Sigmoid colon (tissue), 4 donors: ENCODE results near the gene CDHR3.

ENCODE experiments used
- CTCF ChIP-seq, 4 experiments: fragments of 450-650 bp in 3 of 4; fragments of 200-600 bp in 1 of 4; IDR thresholded peaks; one replicate each; pipeline ENCODE4 v1.5.1; 2016 to 2019; ENCODE audit warnings: antibody characterized with exemption in 4 of 4, mild to moderate bottlenecking in 3 of 4, moderate library complexity in 2 of 4
- POLR2AphosphoS5 ChIP-seq, 4 donors: sonication (generic); formaldehyde crosslinking; IDR thresholded peaks; one replicate each; pipeline ENCODE4 v1.6.1; 2017; ENCODE audit warnings: antibody characterized with exemption in 4 of 4

GRCh38 chr7:106050746-106051117 lies 87.7 kb downstream of the CDHR3 start:
- TF ChIP-seq CTCF (IDR thresholded peaks at IDR 0.05) (no peak), POLR2AphosphoS5 (IDR thresholded peaks at IDR 0.05) (peak in 3 of 4 donors; percentile 9 to 49 (median 27))
